HuH-7 (cell line): Measurements from ENCODE around the gene BRI3BP.
A peak's percentile ranks its signal among the peaks of the same experiment; 100 is the strongest.

ENCODE experiments used
- DNase-seq: peaks from one replicate; pipeline ENCODE4 v3.0.0; 2011; ENCODE audit warnings: low spot score

BRI3BP gene

DNA sequence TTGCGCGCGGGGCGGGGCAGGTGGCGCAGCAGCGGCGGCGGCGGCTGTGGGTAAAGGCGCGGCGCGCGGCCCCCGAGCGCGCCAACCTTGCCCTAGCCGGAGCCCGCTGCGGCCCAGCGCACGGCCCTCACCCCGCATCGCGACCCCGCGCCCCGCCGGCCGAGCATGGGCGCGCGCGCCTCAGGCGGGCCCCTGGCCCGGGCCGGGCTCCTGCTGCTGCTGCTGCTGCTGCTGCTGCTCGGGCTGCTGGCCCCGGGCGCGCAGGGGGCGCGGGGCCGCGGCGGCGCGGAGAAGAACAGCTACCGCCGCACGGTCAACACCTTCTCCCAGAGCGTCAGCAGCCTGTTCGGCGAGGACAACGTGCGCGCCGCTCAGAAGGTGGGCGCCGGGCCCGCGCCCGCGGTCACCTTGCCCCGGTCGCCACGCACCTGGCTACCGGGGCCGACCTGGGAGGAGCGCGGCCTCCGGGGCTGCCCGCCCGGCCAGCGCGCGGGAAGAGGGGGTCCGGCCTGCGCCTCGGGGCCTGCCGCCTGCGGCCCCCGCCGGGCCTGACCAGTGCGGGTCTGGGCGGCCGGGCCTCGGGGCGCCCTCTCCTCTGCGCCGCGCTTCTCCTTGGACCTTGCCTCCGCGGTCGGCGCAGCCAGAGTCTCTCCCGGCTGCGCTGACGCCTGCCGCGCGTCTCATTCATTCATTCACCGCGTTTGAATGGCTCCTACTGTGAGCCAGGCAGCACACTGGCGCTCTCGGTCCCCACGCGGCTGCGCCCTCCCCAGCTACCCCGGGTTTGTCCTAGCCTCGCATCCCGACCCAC, at the start of gene BRI3BP:
BRI3BP (plus strand) TSS at position 20 of the 811 bp plus-strand sequence; CDS start at position 166, 146 bp downstream.
- DNase-seq = peak; percentile 53

GRCh38 chr12:124946447-124946793, 47.0 kb upstream of the BRI3BP start:
- no peak for DNase-seq

DNA sequence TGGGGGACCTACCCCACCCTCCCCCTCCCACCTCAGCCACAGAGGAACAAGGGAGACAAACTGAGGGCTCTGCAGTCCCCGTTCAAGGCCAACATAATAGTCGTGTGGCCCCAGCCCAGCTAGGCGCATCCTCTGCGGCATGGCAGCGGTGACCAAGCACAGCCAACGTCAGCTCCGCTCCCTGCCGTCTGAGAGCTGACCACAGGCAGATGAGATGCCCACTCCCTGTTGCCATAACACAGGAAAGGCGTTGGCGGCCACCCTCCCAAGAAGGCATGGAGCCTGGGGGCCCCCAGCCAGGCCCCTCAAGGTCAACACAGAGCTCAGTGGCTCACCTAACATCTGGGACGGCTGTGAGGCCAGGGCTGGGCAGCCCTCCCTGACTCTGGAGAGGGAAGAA, 46.4 kb upstream of the BRI3BP start:
- DNase-seq = no peak

DNA sequence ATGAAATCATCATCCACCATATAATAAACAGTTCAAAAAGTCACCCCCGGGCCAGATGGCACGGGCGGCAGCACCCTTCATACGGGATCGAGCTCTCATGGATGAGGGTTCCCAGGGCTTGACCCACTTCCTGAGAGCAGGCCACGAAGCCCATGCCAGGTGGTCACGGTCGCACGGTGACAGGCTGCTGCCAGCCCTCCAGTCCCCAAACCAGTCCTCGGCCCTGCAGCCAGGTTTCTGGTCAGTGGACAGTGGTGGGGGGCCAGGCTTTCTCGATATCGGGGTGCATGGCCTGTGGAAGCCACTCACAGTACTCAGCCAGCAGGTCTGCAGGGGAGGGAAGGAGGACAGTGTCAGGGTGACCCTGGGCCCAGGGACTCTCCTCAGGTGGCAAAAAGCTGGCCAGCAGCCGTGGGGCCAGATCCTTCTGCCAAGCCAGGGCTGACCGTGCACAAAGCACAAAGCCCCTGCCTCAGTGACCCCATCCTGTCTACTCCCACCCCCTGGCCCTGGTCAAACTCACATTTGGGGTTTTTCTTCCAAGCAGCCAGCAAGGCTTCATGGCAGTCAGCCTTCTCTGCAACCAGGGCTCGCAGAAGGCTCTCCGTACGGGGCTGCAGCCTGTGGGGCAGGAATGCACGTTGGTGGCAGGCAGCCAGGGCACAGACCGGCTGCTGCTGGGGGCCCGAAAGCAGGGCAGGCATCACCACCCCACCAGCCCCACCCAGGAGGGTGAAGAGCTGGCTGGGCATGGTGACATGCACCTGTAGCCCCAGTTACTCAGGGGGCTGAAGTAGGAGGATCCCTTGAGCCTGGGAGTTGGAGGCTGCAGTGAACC, 45.7 kb upstream of the BRI3BP start:
- DNase-seq = no peak

GRCh38 chr12:124949066-124949465, 44.4 kb upstream of the BRI3BP start:
- DNase-seq = no peak

- no peak for DNase-seq
Observed at GRCh38 chr12:124949779-124950728, 43.4 kb upstream of the BRI3BP start.

DNA sequence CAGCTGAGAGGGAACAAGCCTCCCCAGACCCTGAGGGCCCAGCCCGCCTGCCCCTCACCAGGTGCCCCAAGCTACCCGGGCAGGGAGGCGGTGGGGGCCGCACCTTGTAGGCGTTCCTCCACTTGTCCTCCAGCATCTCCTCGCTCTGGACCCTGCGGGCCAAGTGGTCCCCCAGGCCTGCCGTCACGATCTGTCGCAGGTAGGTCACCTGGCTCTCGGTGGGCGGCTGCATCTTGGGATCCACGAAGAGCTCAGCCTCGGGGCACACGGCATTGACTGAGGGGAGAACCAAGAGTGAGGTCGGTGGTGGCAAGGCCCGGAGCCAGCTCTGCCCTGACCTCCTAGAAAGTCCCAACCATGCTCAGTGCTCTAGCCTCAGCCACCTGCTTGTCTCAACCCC, 41.1 kb upstream of the BRI3BP start:
- no peak for DNase-seq

DNA sequence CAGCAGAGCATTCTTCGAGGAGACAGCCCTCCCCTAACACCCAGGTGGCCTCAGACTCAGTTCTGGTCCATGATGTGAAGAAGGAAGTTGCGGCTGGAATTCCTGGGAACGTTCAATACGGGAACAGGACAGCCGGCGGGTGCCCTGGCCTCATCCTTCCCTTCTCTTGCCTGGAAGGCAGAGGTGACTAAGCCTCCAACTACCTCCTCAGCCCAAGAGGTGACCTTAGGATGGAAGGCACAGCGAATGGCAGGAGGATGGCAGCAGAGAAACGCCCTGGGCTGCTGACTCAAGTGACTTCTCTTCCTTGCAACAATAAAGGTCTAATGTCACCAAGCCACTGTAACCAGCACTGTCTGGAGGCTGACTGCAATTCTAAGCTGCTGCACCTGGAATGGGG, 40.6 kb upstream of the BRI3BP start:
- DNase-seq = no peak

DNA sequence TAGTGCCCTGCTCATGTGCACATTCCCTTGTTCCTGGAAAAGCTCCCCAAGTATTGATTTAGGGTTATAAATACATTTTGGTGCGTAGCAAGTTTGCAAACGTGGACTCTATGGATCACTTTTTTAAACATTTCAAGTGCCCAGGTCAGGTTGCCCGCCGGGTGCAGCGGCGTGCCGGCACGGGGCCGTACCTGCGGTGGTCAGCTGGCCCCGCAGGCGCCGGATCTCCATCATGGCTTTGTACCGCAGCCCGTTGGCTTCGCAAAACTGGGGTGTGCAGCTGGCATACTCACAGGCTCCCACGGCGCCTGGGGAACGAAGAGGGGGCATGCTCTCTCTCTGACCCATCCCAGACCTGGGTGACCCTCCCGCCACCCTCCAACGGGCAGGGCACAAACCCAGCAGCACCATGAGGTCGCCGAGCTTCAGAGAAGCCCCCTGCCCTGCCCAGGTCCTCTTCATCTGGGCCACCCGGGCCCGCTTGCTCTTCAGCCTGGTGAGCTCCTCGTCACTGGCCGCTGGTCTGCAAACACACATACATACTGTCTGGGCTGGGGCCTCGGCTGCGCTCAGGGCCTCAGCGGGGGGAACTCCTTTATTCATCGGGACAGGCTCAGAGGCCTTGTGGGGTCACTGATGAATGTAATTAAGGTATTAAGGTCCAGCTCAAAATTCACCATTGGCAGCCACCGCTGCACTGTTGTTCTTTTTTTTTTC, 39.6 kb upstream of the BRI3BP start:
- DNase-seq = no peak

DNA sequence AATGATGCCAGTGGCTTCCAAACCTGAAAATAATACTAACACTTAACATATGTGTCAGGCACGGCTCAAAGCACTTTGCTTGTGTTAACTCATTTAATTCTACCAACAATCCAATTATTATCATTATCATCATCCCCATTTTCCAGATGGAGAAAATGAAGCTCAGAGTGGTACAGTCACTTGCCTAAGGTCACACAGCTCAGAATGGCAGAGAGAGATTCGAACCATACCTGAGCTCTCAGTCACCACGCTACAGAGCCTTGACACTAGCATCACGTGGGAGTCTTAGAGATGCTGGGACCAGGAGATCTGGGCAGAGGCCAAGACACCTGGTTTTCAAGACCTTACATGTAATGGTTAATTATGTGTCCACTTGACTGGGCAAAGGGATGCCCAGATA, 38.7 kb upstream of the BRI3BP start:
- no peak for DNase-seq

- no peak for DNase-seq
Observed at GRCh38 chr12:124956571-124956970, 36.9 kb upstream of the BRI3BP start.

DNA sequence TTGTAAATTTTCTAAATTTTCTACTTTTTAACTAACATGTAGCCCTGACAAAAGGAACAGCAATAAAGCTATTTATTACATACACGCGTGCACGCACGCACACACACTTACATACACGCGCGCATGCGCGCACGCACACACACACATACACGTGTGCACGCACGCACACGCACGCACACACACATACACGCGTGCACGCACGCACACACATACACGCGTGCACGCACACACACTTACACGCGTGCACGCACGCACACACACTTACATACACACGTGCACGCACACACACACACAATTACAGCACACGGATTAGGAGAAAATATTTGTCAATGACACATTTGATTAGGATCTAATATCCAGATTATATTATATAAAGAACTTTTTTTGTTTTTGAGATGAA, 32.4 kb upstream of the BRI3BP start:
- no peak for DNase-seq

DNA sequence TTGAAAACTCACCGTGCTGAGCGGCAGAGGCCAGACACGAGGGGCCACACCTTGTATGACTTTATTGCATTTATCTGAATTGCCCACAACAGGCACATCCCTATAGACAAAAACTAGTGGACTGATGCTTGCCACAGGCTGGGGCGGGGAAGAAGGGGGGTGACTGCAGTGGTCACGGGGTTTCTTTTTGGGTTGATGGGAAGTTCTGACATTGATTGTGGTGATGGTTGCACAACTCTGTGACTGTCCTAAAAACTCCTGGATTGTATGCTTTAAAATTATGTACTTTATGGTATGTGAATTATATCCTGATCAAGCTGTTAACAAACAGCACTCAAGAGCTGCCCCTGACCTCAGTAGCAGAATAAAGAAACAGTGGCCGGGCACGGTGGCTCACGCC, 30.2 kb upstream of the BRI3BP start:
- DNase-seq = no peak

GRCh38 chr12:124964251-124964650, 29.2 kb upstream of the BRI3BP start:
- DNase-seq = no peak

DNA sequence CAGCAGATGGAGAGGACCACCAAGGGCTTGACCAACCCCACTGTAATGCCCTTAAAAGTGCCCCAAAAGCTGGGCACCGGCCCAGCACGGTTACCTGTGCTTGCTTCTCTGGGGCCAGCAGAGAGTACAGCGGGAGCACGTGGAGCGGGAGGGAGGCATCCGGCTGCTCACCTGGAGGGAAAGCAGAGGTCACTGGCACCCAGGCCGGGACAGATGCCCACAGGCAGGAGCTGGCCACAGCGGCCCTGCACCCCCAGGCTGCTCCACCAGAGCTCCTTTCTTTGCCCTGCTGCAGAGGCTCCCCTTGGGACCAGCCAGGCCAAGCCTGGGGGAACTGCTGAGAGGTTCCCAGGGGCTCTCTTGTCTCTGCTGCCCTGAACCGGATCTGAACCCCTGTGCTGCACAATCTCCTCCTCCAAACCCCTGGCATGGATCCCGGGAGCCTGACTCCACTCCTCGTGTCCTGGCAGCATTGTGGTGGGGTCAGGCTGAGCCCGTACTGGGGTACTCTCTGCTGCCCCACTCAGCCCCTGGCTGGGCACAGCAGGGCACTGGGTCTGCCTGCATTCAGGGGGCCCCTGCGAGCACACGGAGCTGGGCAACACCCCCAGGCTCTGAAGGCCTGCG, 28.5 kb upstream of the BRI3BP start:
- DNase-seq = no peak

DNA sequence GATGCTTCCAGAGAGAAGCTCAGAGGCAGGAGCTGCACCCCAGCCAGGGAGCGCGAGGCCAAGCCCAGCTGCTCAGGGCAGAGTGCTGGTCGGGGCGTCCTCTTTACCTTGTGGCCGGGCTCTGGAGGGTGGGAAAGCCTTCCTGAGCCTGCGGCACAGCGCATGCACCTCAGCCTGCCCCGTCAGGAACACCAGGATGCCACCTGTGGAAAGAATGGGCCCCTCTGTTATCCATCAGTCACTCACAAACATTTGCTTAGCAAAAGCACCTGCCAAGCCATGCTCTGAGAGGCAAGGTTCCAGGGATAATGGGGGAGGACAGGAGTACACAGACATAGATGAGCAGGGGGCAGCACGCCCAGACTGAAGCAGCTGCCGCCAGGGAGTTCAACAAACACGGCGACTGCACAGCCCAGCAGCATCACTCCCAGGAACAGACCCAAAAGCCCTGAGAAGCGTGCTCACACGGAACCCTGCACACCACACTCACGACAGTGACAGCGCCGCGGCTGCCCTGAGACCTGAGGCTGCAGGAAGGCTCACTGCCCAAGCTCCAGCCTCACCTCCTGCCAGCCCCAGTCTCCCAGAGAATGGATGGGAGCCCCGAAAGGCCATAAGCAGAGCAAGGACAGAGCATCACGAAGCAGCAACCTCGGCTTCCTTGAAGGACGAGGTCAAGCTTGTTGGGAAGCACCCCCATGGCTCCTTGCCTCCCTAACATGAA, 26.3 kb upstream of the BRI3BP start:
- no peak for DNase-seq

DNA sequence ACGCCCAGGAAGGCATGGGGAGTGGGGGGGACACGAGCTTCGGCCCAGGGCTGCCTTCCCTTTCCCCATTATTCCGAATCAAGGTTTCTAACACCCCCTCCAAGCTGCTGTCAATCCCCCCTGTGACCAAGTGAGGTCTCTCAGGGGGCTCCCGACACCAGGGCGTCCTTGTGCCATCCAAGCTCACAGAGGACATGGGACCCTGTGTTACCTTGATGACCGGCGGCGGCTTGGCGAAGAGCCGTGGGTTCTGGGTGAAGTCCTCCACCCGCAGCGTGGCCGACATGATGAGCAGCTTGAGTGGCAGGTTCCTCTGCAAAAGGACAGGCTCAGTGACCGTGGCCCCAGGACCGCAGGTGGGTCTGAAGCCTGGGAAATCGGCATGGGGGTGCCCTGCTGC, 24.8 kb upstream of the BRI3BP start:
- DNase-seq = no peak

GRCh38 chr12:124970647-124971402, 22.6 kb upstream of the BRI3BP start:
- no peak for DNase-seq

DNA sequence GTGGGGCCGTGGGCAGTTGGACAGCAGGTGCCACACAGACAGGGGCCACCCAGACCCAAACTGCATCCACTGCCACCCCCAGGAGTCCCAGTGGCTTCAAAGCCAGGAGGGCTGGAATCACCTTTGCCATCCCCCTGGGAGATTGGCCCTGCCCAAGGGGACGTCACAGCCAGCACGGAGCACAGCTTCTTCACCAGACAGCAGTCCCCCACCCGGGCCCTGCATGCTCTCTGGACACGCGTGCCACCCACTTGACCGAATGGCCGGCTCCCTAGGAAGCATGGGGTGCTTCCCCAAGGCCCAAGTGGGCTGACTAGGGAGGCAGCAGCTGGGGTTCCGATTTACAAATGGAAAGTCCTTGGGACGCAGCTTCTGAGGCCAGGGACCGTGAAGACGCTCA, 21.8 kb upstream of the BRI3BP start:
- no peak for DNase-seq

- DNase-seq = no peak
Observed at GRCh38 chr12:124972211-124972610, 21.2 kb upstream of the BRI3BP start.
